KMS-11 (cell line): ENCODE results near the gene ACTL6B.

ENCODE experiments used
- H2AFZ ChIP-seq: fragments of 200-600 bp; sonication (generic); 2 replicates; pipeline ENCODE4 v1.6.1; 2016; ENCODE audit warnings: antibody characterized with exemption, mixed run types, low read depth
- H3K27ac ChIP-seq: fragments of 200-600 bp; sonication (generic); 2 replicates; pipeline ENCODE4 v1.6.1; 2016; ENCODE audit warnings: mild to moderate bottlenecking, mixed run types
- H3K27me3 ChIP-seq: fragments of 200-600 bp; sonication (generic); 2 replicates; pipeline ENCODE4 v1.6.1; 2017; ENCODE audit warnings: mild to moderate bottlenecking, low read depth, mixed run types, moderate library complexity; ENCODE audit not compliant: insufficient read depth
- H3K36me3 ChIP-seq: fragments of 200-600 bp; sonication (generic); 2 replicates; pipeline ENCODE4 v1.6.1; 2017; ENCODE audit warnings: mild to moderate bottlenecking, mixed run types; ENCODE audit not compliant: insufficient read depth
- H3K4me1 ChIP-seq: fragments of 200-600 bp; sonication (generic); 2 replicates; pipeline ENCODE4 v1.6.1; 2016; ENCODE audit warnings: mild to moderate bottlenecking, low read depth, mixed run types; ENCODE audit not compliant: poor library complexity, severe bottlenecking
- H3K4me2 ChIP-seq: fragments of 200-600 bp; sonication (generic); 2 replicates; pipeline ENCODE4 v1.7.0; 2016; ENCODE audit warnings: mild to moderate bottlenecking, mixed run types
- H3K4me3 ChIP-seq: fragments of 200-600 bp; sonication (generic); IDR thresholded peaks from 2 replicates; pipeline ENCODE4 v1.6.1; 2017; ENCODE audit warnings: low read depth, low read length, mixed read lengths; ENCODE audit not compliant: insufficient read depth
- H3K79me2 ChIP-seq: fragments of 200-600 bp; sonication (generic); 2 replicates; pipeline ENCODE4 v1.6.1; 2016; ENCODE audit warnings: low read depth, mixed run types; ENCODE audit not compliant: insufficient read depth
- H3K9ac ChIP-seq: fragments of 200-600 bp; sonication (generic); 2 replicates; pipeline ENCODE4 v1.6.1; 2016; ENCODE audit warnings: mild to moderate bottlenecking, mixed run types
- H4K20me1 ChIP-seq: fragments of 200-600 bp; sonication (generic); 2 replicates; pipeline ENCODE4 v1.6.1; 2016; ENCODE audit warnings: mild to moderate bottlenecking, mixed run types; ENCODE audit not compliant: insufficient read depth
- CTCF ChIP-seq: fragments of 200-600 bp; sonication (generic); conservative IDR thresholded peaks from 2 replicates; pipeline ENCODE4 v1.6.1; 2017; ENCODE audit warnings: low read depth, mild to moderate bottlenecking, antibody characterized with exemption, low read length, moderate library complexity, mixed read lengths

Gene ACTL6B

GRCh38 chr7:100689230-100690135 is 33.2 kb upstream of the ACTL6B start:
- Histone ChIP-seq H4K20me1 (no peaks in the 10 kb centered on the region), H3K36me3 (no peaks in the 10 kb centered on the region; the same call in 1 of the 2 replicates), H3K4me3 (no peak overlapping the region), H2AFZ (no peak overlapping the region), H3K27ac (no peak overlapping the region), H3K79me2 (peaks cover 50% of the 10 kb centered on the region), H3K4me1 (peaks cover 16% of the 10 kb centered on the region), H3K9ac (no peak overlapping the region), H3K4me2 (no peak overlapping the region), H3K27me3 (no peaks in the 10 kb centered on the region; the same call in 1 of the 2 replicates)
- TF ChIP-seq CTCF, result no peak

GRCh38 chr7:100688326-100688860 is 32.1 kb upstream of the ACTL6B start:
- TF ChIP-seq CTCF, result no peak
- Histone ChIP-seq H3K4me2 (no peak overlapping the region), H3K27me3 (no peaks in the 10 kb centered on the region), H3K4me3 (no peak overlapping the region), H4K20me1 (no peaks in the 10 kb centered on the region), H2AFZ (no peak overlapping the region), H3K79me2 (peaks cover 48% of the 10 kb centered on the region), H3K27ac (no peak overlapping the region), H3K9ac (no peak overlapping the region), H3K36me3 (no peaks in the 10 kb centered on the region; the same call in 1 of the 2 replicates), H3K4me1 (peaks cover 15% of the 10 kb centered on the region)

- Histone ChIP-seq H3K27ac (no peak overlapping the region), H3K27me3 (no peaks in the 10 kb centered on the region), H3K9ac (no peak overlapping the region), H3K4me2 (no peak overlapping the region), H2AFZ (no peak overlapping the region), H3K36me3 (no peaks in the 10 kb centered on the region; the same call in 1 of the 2 replicates), H3K79me2 (peaks cover 42% of the 10 kb centered on the region), H4K20me1 (no peaks in the 10 kb centered on the region), H3K4me1 (peaks cover 12% of the 10 kb centered on the region), H3K4me3 (no peak overlapping the region)
- no peak for TF ChIP-seq CTCF
Observed at GRCh38 chr7:100687751-100688300, 31.6 kb upstream of the ACTL6B start.

GRCh38 chr7:100687261-100687660 is 31.0 kb upstream of the ACTL6B start:
- Histone ChIP-seq H3K9ac (no peak overlapping the region), H3K27me3 (no peaks in the 10 kb centered on the region), H3K79me2 (peaks cover 36% of the 10 kb centered on the region), H3K36me3 (no peaks in the 10 kb centered on the region; the same call in 1 of the 2 replicates), H3K4me1 (peaks cover 7% of the 10 kb centered on the region), H3K4me2 (no peak overlapping the region), H3K4me3 (no peak overlapping the region), H2AFZ (no peak overlapping the region), H4K20me1 (no peaks in the 10 kb centered on the region), H3K27ac (no peak overlapping the region)
- no peak for TF ChIP-seq CTCF
